Activated CD8-positive, alpha-beta memory T cell treated with anti-CD3 and anti-CD28 coated beads, Interleukin-2, amount 50 U/mL, for 1 hour (primary cell): ENCODE data around the gene TCF25.

ENCODE experiments used
- DNase-seq: peaks from one replicate; pipeline ENCODE4 v3.0.0-alpha.2; 2020; ENCODE audit errors: extremely low read depth

The TCF25 gene

DNA sequence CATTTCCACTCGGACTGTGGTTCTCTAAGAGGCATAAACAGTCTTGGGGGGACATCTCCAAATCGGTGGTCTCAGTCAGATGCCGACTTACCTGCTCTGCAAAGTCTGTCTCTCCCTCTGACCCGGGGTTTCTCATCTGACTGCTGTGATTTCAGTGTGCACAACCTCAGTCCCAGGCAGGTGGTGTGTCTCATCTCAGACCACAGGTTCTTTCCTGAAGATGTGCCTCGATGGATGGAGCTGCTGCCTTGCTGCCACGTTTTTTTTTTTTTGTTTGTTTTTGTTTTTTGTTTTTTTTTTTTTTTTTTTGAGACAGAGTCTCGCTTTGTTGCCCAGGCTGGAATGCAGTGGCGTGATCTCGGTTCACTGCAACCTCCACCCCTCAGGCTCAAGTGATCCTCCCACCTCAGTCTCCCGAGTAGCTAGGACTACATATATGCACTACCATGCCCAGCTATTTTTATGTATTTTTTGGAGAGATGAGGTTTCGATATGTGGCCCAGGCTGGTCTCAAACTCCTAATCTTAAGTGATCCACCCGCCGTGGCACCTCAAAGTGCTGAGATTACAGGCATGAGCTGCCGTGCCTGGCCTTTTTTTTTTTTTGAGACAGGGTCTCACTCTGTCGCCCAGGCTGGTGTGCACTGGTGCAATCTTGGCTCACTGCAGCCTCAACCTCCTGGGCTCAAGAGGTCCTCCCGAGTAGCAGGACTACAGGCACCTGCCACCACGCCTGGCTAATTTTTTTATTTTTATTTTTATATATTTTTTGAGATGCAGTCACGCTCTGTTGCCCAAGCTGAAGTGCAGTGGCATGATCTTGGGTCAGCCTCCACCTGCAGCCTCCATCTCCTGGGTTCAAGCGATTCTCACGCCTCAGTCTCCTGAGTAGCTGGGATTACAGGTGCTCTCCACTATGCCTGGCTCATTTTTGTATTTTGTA is 29.7 kb upstream of the TCF25 start:
- no peak for DNase-seq

DNA sequence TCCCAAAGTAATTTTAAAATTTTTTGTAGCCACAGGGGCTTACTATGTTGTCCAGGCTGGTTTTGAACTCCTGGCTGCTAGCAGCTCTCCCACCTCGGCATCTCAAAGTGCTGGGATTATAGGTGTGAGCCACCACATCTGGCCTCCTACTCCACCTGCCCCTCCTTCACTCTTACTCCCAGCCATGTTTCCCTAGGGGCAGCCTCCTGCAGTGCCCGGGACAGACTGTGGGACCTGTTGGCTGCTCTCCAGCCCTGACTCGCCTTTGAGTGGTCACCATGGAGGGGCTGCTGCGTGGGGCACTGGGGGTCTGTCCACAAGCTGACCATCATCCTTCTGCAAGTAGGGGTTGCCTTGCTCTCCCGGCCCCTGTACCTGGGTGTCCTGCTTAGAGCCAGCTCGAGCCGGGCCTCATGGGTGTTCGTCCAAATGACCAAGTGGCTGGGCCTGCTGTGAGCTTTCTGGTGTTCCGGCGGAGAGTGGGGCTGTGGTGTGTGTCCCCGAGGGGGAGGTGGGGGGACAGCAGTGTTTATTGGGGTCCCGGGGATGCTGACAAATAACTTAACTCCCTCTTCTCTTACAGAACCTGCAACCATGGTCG is 28.6 kb upstream of the TCF25 start:
- DNase-seq, result no peak

GRCh38 chr16:89845417-89845816 is 28.0 kb upstream of the TCF25 start:
- no peak for DNase-seq

DNA sequence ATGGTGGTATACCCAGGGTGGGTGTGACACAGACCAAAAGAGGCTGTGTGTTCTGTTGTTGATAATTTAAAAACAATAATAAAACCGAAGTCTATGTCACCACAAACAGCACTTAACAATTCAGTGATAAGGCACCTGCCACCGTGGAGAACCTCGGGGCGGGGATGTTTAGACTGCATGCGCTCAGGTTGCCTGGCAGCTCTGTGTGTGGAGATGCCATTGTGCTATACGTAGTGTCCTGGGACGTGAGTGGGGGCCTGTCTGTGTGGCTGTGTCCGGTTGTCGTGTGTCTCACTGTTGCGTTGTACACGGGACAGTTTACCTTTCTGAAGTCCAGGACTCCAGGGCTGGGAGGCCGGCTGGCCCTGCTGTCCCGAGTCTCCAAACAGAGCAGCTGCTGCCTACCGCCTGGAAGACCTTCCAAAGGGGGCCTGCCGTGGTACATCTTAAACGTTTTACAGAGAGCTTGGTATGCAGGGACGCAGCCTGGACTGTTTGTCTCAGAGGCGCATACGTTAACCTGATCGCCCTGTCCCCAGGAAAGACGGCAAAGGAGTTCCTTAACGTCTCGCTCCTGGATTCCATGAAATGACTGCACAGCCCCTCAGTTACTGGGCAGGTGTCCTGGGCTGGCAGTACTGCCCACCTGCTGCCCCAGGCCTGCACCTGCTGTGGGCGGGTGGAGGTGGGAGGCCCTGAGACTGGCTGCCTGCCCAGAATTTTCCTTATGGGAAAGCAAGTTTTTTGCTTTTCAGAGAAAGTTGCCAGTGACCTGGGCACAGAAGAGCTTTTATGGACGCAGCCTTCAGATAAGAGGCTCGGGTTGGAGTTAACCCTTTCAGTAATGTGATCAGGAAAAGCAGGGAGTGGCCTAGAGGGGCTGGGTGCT is 26.1 kb upstream of the TCF25 start:
- no peak for DNase-seq

DNA sequence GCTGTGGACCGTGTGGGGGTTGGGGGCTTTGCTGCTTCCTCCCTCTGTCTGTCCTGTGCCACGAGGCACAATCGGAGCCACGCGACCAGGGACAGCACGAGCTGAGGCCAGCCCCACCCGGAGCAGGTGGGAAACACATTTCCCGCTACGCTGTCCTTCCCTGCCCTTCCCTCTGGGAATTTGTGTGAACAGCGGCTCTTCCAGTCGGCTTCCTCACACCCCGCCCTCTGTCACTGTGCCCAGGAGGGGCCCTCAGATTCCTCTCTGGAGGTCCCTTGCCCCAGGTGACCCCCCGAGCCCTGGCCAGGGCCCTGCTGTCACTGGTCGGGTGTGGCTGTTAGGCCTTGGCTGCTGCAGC is 25.5 kb upstream of the TCF25 start:
- no peak for DNase-seq

DNA sequence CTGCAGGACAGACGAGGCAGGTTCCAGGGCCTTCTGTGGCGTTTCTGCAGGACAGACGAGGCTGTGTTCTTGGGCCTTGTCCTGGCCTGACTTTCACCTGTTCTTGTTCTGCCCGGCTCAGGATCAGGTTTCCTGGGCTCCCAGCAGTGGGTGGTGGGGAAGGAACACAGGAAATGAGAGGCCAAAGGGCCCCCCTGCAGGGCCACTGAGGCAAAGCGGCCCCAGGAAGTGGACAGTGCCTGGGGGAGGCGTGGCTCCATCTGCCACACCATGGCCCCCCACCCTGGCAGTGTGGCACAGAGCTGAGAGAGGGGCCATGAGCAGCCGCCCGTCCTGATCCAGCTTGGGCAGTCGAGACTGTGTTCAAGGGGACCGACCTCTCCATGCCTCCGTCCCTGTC is 24.4 kb upstream of the TCF25 start:
- DNase-seq, result no peak

GRCh38 chr16:89853306-89853993 is 19.9 kb upstream of the TCF25 start:
- DNase-seq, result no peak

- DNase-seq, result no peak
Observed at GRCh38 chr16:89855301-89855945, 18.0 kb upstream of the TCF25 start.

DNA sequence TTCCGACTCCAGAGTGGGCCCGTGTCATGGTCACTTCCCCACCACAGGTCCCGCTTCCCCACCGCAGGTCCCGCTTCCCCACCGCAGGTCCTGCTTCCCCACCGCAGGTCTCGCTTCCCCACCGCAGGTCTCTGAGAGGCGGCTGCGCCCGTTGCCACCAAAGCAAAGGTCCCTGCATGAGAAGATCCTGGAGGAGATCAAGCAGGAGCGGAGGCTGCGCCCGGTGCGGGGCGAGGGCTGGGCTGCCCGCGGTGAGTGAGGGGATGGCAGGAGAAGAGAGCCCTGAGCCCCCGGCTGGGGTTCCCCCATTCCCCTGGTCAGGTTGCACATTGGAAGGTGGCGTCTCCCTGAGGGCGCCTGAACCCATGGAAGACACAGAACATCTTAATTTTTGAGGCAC is 17.4 kb upstream of the TCF25 start:
- no peak for DNase-seq

GRCh38 chr16:89858973-89859614 is 14.3 kb upstream of the TCF25 start:
- DNase-seq, result no peak

- DNase-seq, result no peak
Observed at GRCh38 chr16:89859615-89860007, 13.8 kb upstream of the TCF25 start.

- no peak for DNase-seq
Observed at GRCh38 chr16:89860747-89861304, 12.6 kb upstream of the TCF25 start.

DNA sequence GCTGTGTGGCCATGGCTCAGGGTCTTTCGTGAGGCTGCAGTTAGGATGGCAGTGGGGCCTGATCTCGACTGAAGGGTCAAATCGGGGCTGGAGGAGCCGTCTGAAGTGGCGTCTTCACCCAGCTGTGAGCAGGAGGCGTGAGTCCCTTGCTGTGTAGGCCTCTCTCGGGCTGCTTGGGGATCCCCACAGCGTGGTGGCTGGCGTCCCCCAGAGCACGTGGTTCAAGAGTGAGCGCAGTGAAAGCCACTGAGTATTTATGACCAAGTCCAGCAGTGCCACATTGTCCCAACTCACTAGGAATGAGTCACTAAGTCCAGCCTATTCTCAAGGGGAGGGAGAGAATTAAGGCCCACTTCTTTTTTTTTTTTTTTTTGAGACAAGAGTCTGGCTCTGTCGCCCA is 11.7 kb upstream of the TCF25 start:
- no peak for DNase-seq

DNA sequence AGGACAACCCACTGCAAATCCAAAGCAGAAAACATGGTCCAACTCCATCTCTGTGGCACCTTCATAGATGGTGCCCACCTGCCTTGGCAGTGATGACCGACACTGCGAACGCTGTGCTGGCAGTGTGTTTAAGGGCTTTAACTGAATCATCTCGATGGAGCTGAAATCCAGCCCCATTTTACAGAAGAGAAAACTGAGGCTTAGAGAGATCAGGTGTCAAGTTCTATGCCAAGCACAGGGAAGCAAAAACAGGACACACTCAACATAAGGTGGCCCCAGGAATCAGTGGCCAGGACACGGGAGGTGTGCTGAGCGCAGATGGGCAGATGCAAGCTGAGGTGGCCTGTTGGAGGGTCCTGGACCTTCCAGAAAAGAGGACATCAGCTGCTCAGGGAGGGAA is 10.7 kb upstream of the TCF25 start:
- no peak for DNase-seq

DNA sequence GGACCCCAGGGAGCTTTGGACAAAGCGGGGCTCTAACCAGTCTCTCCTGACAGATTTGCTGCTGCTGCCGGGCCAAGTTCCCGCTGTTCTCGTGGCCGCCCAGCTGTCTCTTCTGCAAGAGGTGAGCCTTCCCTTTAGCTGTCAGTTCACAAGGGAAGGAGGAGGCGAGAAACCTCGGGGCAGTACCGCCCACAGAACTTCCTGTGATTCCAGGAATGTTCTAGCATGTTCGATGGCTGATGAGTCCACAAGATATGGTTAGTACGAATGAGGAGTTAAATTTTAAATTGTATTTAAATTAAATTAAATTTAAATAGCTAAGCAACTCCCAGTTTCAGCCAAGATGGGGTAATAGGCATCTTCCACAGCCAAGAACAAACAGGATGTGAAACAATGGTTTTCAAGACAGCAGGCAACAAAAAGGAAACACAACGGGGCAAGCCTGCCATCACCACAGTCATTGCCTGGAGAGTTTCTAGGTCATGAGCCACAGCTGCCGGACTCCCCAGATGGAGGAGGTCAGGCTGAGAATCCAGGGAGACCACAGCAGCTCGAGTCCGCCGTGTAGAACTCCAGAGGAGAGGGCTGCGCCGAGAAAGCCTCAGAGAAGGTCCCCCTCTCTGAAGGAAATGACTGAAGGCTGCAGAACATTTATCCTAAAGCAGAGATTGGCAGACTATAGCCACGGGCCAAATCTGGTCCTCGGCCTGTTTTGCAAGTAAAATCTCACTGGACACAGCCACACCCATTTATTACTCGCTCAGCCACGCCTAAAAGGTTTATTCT is 9.5 kb upstream of the TCF25 start:
- no peak for DNase-seq

DNA sequence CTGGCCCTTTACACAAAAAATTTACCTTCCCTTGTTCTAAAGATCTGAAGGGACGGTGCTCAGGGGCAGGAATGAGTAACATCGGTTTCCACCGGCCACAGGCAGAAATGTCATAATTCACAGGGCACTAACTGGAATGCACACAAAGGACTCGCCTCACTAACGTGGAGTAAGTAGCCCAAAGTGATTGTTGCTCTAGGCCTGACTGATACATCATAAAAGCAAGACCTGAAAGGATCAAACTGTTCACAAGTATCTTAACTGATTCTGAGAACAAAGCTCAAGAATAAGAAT is 8.9 kb upstream of the TCF25 start:
- no peak for DNase-seq

GRCh38 chr16:89867918-89868317 is 5.5 kb upstream of the TCF25 start:
- DNase-seq, result no peak

- no peak for DNase-seq
Observed at GRCh38 chr16:89869911-89870310, 3.5 kb upstream of the TCF25 start.

GRCh38 chr16:89870440-89870839 is 3.0 kb upstream of the TCF25 start:
- DNase-seq, result no peak

- DNase-seq, result no peak
Observed at GRCh38 chr16:89871895-89872294, 1.5 kb upstream of the TCF25 start.
